Body of pancreas (tissue), 4 donors: ENCODE measurements around the gene MAPK10.

Source experiments
- POLR2A ChIP-seq, 3 donors: fragments of 450-650 bp; IDR thresholded peaks; one replicate each; pipeline ENCODE4 v1.6.1; 2016; ENCODE audit warnings: antibody characterized with exemption in 3 of 3, mild to moderate bottlenecking in 2 of 3
- TF ChIP-seq, protein P1 (sequence below), 7 experiments: fragments of 450-650 bp in 4 of 7; fragments of 200-600 bp in 3 of 7; sonication (generic) in 3 of 7; IDR thresholded peaks; one replicate each; pipeline ENCODE4 v1.5.1; 2016 to 2019; ENCODE audit warnings: antibody characterized with exemption in 7 of 7

DNA sequence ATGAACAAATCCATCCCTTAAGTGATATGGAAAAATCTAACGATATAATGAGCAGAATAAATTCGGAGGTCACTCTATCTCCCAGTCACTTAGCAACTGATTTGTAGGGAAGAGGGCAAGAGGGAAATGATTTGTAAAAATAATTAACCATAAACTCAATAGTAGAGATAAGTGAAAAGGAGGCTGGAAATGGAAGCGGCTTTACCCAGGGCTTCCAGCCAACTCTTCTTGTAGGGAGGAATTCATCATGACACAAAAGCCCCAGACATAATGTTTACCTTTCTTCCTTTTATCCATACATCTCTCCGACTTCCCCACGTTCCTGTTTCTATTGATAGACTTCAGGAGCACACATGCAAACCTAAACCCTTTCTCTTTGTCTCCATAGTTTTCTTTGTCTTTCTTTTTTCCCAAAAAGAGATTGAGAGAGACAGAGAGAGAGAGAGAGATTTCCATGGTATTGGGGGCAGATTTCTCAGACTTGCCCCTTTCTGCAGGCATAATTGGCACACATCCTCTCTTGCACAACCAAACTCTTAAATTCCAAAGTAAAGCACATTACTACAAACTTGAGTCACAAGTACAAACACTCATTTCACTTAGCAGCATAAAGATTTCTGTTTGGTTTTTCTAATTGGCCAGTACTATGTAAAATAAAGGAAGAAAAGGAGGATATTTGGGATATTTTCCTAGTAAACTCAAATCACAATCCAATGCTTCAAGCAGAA lies 140.9 kb downstream of the MAPK10 start:
- TF ChIP-seq, protein P1, sequence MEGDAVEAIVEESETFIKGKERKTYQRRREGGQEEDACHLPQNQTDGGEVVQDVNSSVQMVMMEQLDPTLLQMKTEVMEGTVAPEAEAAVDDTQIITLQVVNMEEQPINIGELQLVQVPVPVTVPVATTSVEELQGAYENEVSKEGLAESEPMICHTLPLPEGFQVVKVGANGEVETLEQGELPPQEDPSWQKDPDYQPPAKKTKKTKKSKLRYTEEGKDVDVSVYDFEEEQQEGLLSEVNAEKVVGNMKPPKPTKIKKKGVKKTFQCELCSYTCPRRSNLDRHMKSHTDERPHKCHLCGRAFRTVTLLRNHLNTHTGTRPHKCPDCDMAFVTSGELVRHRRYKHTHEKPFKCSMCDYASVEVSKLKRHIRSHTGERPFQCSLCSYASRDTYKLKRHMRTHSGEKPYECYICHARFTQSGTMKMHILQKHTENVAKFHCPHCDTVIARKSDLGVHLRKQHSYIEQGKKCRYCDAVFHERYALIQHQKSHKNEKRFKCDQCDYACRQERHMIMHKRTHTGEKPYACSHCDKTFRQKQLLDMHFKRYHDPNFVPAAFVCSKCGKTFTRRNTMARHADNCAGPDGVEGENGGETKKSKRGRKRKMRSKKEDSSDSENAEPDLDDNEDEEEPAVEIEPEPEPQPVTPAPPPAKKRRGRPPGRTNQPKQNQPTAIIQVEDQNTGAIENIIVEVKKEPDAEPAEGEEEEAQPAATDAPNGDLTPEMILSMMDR (IDR thresholded peaks at IDR 0.05) = no peak
- TF ChIP-seq POLR2A (IDR thresholded peaks at IDR 0.05) = no peak
